Muscle of leg (tissue), 11 donors: Measurements from ENCODE around the gene CLDN1. TPM values are rescaled to one million over a fixed set of nuclear protein-coding genes. Genes with fewer than 3 reads are reported as not detected.

Experiments used
- DNase-seq: peaks from one replicate; pipeline ENCODE4 v3.0.0; 2013
- H3K27ac ChIP-seq: one replicate; pipeline ENCODE4 v1.5.1; 2013; ENCODE audit warnings: mild to moderate bottlenecking, low read length, control low read depth
- H3K27me3 ChIP-seq: one replicate; pipeline ENCODE4 v1.6.1; 2013; ENCODE audit warnings: low read length; ENCODE audit not compliant: control insufficient read depth, insufficient read depth
- H3K36me3 ChIP-seq: one replicate; pipeline ENCODE4 v1.6.1; 2013; ENCODE audit warnings: low read length; ENCODE audit not compliant: control insufficient read depth, insufficient read depth
- H3K4me1 ChIP-seq: one replicate; pipeline ENCODE4 v1.6.1; 2013; ENCODE audit warnings: low read length; ENCODE audit not compliant: control insufficient read depth, insufficient read depth
- H3K4me3 ChIP-seq: one replicate; pipeline ENCODE4 v1.5.1; 2013; ENCODE audit warnings: low read length, control low read depth
- H3K9me3 ChIP-seq: replicated peaks from 2 replicates; pipeline ENCODE4 v1.6.1; 2013; ENCODE audit warnings: low read depth, low read length; ENCODE audit not compliant: control insufficient read depth
- WGBS: methylation state at CpG from one replicate; pipeline ENCODE4 v1.1.5; 2013; ENCODE audit warnings: missing lambda C conversion rate; ENCODE audit not compliant: insufficient coverage; 5-methylcytosine and 5-hydroxymethylcytosine counted together
- polyA plus RNA-seq, 8 donors: library from polyadenylated mRNA; unstranded; fragments of 120-200 nt; gene quantifications; one replicate each; pipeline versions ENCODE4 v1.2.1 to v1.2.3, GENCODE V29; 2013; ENCODE audit warnings: inconsistent platforms in 1 of 8, low replicate concordance in 1 of 8; ENCODE audit not compliant: insufficient read length in 8 of 8, insufficient read depth in 1 of 8
- total RNA-seq: library from RNA; stranded (reverse); fragments of 120-200 nt; gene quantifications from one replicate; pipeline ENCODE4 v1.2.4, GENCODE V29; 2013

CLDN1 gene
- total and polyA plus RNA-seq, 9 donors = 2.1 to 12.3 (median 3.2) TPM

DNA sequence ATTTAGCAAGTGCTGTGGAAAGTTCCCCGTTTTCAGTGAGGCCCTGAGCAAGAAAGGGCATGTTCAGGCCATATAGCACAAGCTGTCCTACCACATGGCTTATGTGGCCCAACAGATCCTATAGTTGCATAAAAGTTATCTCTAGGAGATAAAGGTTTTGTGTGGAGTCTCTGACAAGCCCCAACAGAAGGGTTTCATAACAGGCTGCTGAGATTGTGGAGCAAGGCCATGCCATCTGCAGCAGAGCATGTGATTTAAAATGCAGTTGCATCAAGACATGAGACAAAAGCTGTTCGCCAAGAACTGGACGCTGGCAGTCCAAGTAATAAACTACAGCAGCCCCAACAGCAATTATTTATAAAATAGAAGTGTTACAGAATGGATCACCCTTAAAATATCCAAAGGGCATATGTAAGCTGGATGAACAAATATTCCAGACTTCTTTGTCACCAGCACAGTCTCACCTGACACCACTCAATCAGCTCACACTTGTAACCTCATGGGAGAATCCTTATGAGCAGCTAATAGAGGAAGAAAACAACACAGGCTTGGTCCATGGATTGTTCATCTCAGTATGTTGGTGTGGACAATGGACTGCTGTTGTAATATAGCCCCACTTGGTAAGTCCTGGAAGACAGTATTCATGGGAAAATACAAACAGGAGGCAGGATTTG, 14.4 kb upstream of the CLDN1 start:
- no peaks in the 10 kb centered on the region for H3K9me3 ChIP-seq
- no peak overlapping the region for H3K27ac ChIP-seq
- H3K4me3 ChIP-seq = no peak overlapping the region
- H3K36me3 ChIP-seq = no peaks in the 10 kb centered on the region
- H3K4me1 ChIP-seq = no peaks in the 10 kb centered on the region
- DNase-seq = no peak
- H3K27me3 ChIP-seq = no peaks in the 10 kb centered on the region
- WGBS = no CpG with 5 or more reads among the region's 3 CpGs

DNA sequence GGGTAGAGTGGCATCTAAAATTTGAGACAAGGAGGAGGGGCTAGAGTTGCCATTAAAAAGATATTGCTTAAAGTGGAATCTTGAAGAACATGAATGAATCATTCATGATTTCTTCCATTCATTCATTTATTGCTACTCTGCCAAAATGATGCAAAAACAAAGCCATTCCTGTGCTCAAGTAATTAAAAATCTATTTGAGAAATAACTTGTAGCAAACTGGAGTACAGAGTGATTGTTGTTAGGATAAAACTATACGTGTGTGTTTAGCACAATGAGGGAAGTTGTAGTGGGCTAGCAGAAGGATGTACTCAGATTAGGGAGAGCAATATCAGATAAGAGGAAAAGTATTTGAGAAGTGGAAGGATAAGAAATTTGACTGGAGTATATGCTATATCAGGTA, 11.7 kb upstream of the CLDN1 start:
- no peaks in the 10 kb centered on the region for H3K9me3 ChIP-seq
- H3K36me3 ChIP-seq = no peaks in the 10 kb centered on the region
- H3K27ac ChIP-seq = no peak overlapping the region
- no peak for DNase-seq
- H3K4me1 ChIP-seq = no peaks in the 10 kb centered on the region
- WGBS = 100% methylated on average over 1 of the region's 1 CpG
- H3K27me3 ChIP-seq = no peaks in the 10 kb centered on the region
- H3K4me3 ChIP-seq = no peak overlapping the region

- Histone ChIP-seq H3K4me3 (no peak overlapping the region), H3K9me3 (no peaks in the 10 kb centered on the region), H3K27ac (no peak overlapping the region), H3K27me3 (no peaks in the 10 kb centered on the region), H3K4me1 (no peaks in the 10 kb centered on the region), H3K36me3 (no peaks in the 10 kb centered on the region)
- WGBS = 100% methylated on average over 1 of the region's 3 CpGs
- no peak for DNase-seq
Observed at GRCh38 chr3:190330936-190331734, 8.9 kb upstream of the CLDN1 start.

DNA sequence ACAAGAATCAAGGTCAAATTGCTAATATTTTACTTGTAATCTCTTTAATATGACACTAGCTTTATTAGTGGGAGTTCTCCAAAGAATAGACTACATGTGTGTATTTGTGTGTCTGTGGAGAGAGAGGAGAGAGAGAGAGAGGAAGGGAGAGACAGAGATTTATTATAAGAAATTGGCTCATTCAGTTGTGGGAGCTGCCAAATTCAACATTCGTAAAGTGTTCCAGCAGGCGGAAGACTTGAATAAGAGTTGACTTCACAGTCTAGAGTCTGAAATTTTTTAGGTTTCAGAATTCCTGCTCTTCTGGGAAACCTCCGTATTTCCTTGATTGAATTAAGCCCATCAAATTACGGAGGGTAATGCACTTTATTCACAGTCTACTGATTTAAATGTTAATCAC, 4.7 kb upstream of the CLDN1 start:
- WGBS = 0% methylated on average over 1 of the region's 4 CpGs
- peak; percentile 94 for DNase-seq
- H3K27ac ChIP-seq = no peak overlapping the region

GRCh38 chr3:190326361-190326760, 4.1 kb upstream of the CLDN1 start:
- H3K36me3 ChIP-seq = no peaks in the 10 kb centered on the region
- H3K27ac ChIP-seq = no peak overlapping the region
- no peak overlapping the region for H3K4me3 ChIP-seq
- H3K27me3 ChIP-seq = peaks cover 12% of the 10 kb centered on the region
- no peaks in the 10 kb centered on the region for H3K9me3 ChIP-seq
- H3K4me1 ChIP-seq = peaks cover 13% of the 10 kb centered on the region
- no peak for DNase-seq
- WGBS = 84% methylated on average over 3 of the region's 4 CpGs

More for the DNA sequence above, 4.7 kb upstream of the CLDN1 start:
- Histone ChIP-seq H3K4me1 (peaks cover 8% of the 10 kb centered on the region), H3K9me3 (no peaks in the 10 kb centered on the region), H3K36me3 (no peaks in the 10 kb centered on the region), H3K27me3 (peaks cover 7% of the 10 kb centered on the region), H3K4me3 (no peak overlapping the region)

GRCh38 chr3:190325923-190326322, 3.7 kb upstream of the CLDN1 start:
- no peak overlapping the region for H3K27ac ChIP-seq
- WGBS = no CpG with 5 or more reads among the region's 1 CpG
- no peak for DNase-seq

GRCh38 chr3:190323246-190323626, 990 bp upstream of the CLDN1 start:
- peaks cover 13% of the 10 kb centered on the region for H3K4me1 ChIP-seq
- 52% methylated on average over 3 of the region's 8 CpGs for WGBS
- no peaks in the 10 kb centered on the region for H3K9me3 ChIP-seq
- peak; percentile 58 for DNase-seq
- H3K36me3 ChIP-seq = no peaks in the 10 kb centered on the region
- H3K27me3 ChIP-seq = peaks cover 12% of the 10 kb centered on the region
- no peak overlapping the region for H3K27ac ChIP-seq
- no peak overlapping the region for H3K4me3 ChIP-seq

More at GRCh38 chr3:190325923-190326322, 3.7 kb upstream of the CLDN1 start:
- Histone ChIP-seq H3K4me1 (peaks cover 13% of the 10 kb centered on the region), H3K9me3 (no peaks in the 10 kb centered on the region), H3K27me3 (peaks cover 12% of the 10 kb centered on the region), H3K36me3 (no peaks in the 10 kb centered on the region), H3K4me3 (no peak overlapping the region)

GRCh38 chr3:190322604-190323245, 479 bp upstream of the CLDN1 start:
- H3K4me1 ChIP-seq = peaks cover 13% of the 10 kb centered on the region
- H3K9me3 ChIP-seq = no peaks in the 10 kb centered on the region
- DNase-seq = peak; percentile 41
- WGBS = 3% methylated on average over 9 of the region's 12 CpGs
- peak overlapping the region; percentile 56 for H3K4me3 ChIP-seq
- peaks cover 12% of the 10 kb centered on the region for H3K27me3 ChIP-seq
- no peak overlapping the region for H3K27ac ChIP-seq
- H3K36me3 ChIP-seq = no peaks in the 10 kb centered on the region

- H3K4me3 ChIP-seq = no peak overlapping the region
- DNase-seq = no peak
- H3K4me1 ChIP-seq = peaks cover 13% of the 10 kb centered on the region
- peaks cover 12% of the 10 kb centered on the region for H3K27me3 ChIP-seq
- WGBS = 100% methylated on average over 2 of the region's 7 CpGs
- no peaks in the 10 kb centered on the region for H3K36me3 ChIP-seq
- no peak overlapping the region for H3K27ac ChIP-seq
- H3K9me3 ChIP-seq = no peaks in the 10 kb centered on the region
Observed at GRCh38 chr3:190320594-190321362, 1.5 kb downstream of the CLDN1 start.
